T-cell (primary cell): ENCODE data around the gene SPEG. TPM values are rescaled to one million over a fixed set of nuclear protein-coding genes. Genes with fewer than 3 reads are reported as not detected.

Experiments used
- ATAC-seq, 4 experiments: fragments of 200-7000 bp in 3 of 4; fragments of 150-1000 bp in 1 of 4; cut with Tn5 transposase; replicated peaks in 1 of 4; 1 replicate in 3 of 4; 2 replicates in 1 of 4; pipeline ENCODE4 v1.10.0; 2021; ENCODE audit warnings: moderate library complexity in 3 of 4, mild to moderate bottlenecking in 2 of 4, moderate number of reproducible peaks in 1 of 4
- CTCF ChIA-PET, 2 donors: fragments of 300-600 bp; sonication (Branson Sonifier 250); formaldehyde crosslinking; loops; one replicate each; lab custom pipeline; 2022; ENCODE audit warnings: antibody characterized with exemption in 2 of 2; lab: Charles Lee
- POLR2A ChIA-PET, 2 donors: fragments of 300-600 bp; sonication (Branson Sonifier 250); formaldehyde crosslinking; loops; one replicate each; lab custom pipeline; 2022; ENCODE audit warnings: antibody characterized with exemption in 2 of 2; lab: Charles Lee
- DNase-seq, 35 experiments: peaks; one replicate each; pipeline versions ENCODE4 v3.0.0 to v3.0.0-alpha.2; 2013 to 2023
- H3K27ac ChIP-seq: one replicate; pipeline ENCODE4 v1.5.1; 2013; ENCODE audit warnings: low read length
- H3K27me3 ChIP-seq, 2 experiments: replicated peaks in 1 of 2; 1 replicate in 1 of 2; 2 replicates in 1 of 2; pipeline versions ENCODE4 v1.6.1 to v1.7.0; 2013; ENCODE audit warnings: low read length in 1 of 2, mixed read lengths in 1 of 2; ENCODE audit not compliant: control insufficient read depth in 2 of 2, insufficient read depth in 2 of 2; ENCODE audit errors: extremely low read depth in 1 of 2
- H3K36me3 ChIP-seq, 2 donors: 1 replicate in 1 of 2; 2 replicates in 1 of 2; pipeline versions ENCODE4 v1.6.1 to v1.7.0; 2013; ENCODE audit warnings: low read length in 1 of 2; ENCODE audit not compliant: control insufficient read depth in 2 of 2, insufficient read depth in 1 of 2; ENCODE audit errors: extremely low read depth in 1 of 2
- H3K4me1 ChIP-seq, 2 experiments: 1 replicate in 1 of 2; 2 replicates in 1 of 2; pipeline versions ENCODE4 v1.6.1 to v1.7.0; 2013; ENCODE audit warnings: low read length in 2 of 2, mixed read lengths in 1 of 2; ENCODE audit not compliant: insufficient read depth in 2 of 2, control insufficient read depth in 1 of 2; ENCODE audit errors: extremely low read depth in 1 of 2
- H3K4me3 ChIP-seq, 2 donors: 1 replicate in 1 of 2; 2 replicates in 1 of 2; pipeline versions ENCODE4 v1.5.1 to v1.7.0; 2013; ENCODE audit warnings: mild to moderate bottlenecking in 2 of 2, low read length in 1 of 2, moderate library complexity in 1 of 2; ENCODE audit not compliant: control insufficient read depth in 1 of 2; ENCODE audit errors: extremely low read depth in 1 of 2
- H3K9me3 ChIP-seq: 2 replicates; pipeline ENCODE4 v1.7.0; 2013
- H3K27ac Mint-ChIP-seq, 2 donors: one replicate each; pipeline ENCODE4 v1.8.0; 2020 to 2021; ENCODE audit warnings: mild to moderate bottlenecking in 2 of 2, mixed read lengths in 2 of 2
- H3K27me3 Mint-ChIP-seq, 2 donors: one replicate each; pipeline ENCODE4 v1.8.0; 2021 to 2022; ENCODE audit warnings: mixed read lengths in 2 of 2
- H3K36me3 Mint-ChIP-seq: one replicate; pipeline ENCODE4 v1.8.0; 2021; ENCODE audit warnings: mixed read lengths
- H3K4me1 Mint-ChIP-seq, 3 donors: one replicate each; pipeline ENCODE4 v1.8.0; 2020 to 2022; ENCODE audit warnings: mixed read lengths in 3 of 3, mild to moderate bottlenecking in 1 of 3
- H3K4me3 Mint-ChIP-seq, 3 donors: one replicate each; pipeline ENCODE4 v1.8.0; 2020 to 2022; ENCODE audit warnings: mild to moderate bottlenecking in 3 of 3, mixed read lengths in 3 of 3, moderate library complexity in 3 of 3
- H3K9me3 Mint-ChIP-seq, 3 donors: one replicate each; pipeline ENCODE4 v1.8.0; 2020 to 2022; ENCODE audit warnings: mixed read lengths in 3 of 3
- WGBS: methylation state at CpG from one replicate; pipeline ENCODE4 v1.1.5; 2013; ENCODE audit warnings: missing lambda C conversion rate; ENCODE audit not compliant: insufficient coverage; 5-methylcytosine and 5-hydroxymethylcytosine counted together
- total RNA-seq, 35 experiments: library from RNA in 6 of 35; stranded (reverse) in 6 of 35; fragments of 120-200 nt in 1 of 35; gene quantifications; one replicate each; pipeline versions ENCODE4 v1.2.1 to v1.2.4 and lab custom pipeline; 2013 to 2026

Gene SPEG
- total RNA-seq, 5 donors from 2014 or later (not counting 1 experiment from before 2014, with no cell fraction given), result 13.8 to 23.9 (median 18.9) TPM

- no peaks in the 10 kb centered on the region for H3K9me3 ChIP-seq
- ChIA-PET POLR2A (interaction anchor here in 1 of 2 donors (0.5 kb wide), 1 partner anchor 21 kb away, joined by 3 read pairs; the partner anchor contains the start of gene GMPPA), CTCF (interaction anchor here in 1 of 2 donors (1.0 kb wide), 1 partner anchor 10 kb away, joined by 3 read pairs; no protein-coding TSS in a partner anchor)
- Mint-ChIP-seq H3K27me3 (peaks cover 3 to 23% of the 10 kb centered on the region in 2 donors), H3K9me3 (no peaks in the 10 kb centered on the region), H3K36me3 (peaks cover 3% of the 10 kb centered on the region), H3K27ac (no peak overlapping the region), H3K4me1 (peaks cover 4 to 5% (median 4%) of the 10 kb centered on the region in 3 donors), H3K4me3 (no peak overlapping the region)
- WGBS, result 92% methylated on average over 11 of the region's 15 CpGs
- H3K27ac ChIP-seq, result no peak overlapping the region
- DNase-seq, result no peak
- peaks cover 0 to 3% of the 10 kb centered on the region in 2 donors for H3K36me3 ChIP-seq
- no peak for ATAC-seq
- H3K27me3 ChIP-seq, result peaks cover 4 to 55% of the 10 kb centered on the region in 2 experiments
- no peaks in the 10 kb centered on the region for H3K4me1 ChIP-seq
- no peak overlapping the region for H3K4me3 ChIP-seq
Observed at GRCh38 chr2:219477815-219478214, 43.2 kb downstream of the SPEG start.

DNA sequence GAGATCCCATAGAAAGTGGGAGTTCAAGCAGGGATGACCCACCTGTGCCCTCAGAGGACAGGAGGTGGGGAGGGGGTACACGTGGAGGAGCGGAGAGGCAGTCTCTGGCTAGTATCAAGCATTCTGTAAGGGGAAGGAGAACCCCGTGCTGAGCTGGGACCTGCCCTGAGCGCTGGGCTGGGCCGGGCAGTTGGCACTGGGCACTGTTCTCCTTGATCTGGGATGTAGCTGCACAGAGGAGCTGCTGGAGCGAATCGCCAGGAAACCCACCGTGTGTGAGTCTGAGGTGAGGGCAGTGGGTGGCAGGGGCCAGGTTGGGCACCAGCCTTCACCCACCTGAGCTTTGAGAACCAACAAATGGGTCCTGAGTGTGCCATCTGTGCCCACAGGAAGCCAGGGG lies 44.3 kb downstream of the SPEG start:
- H3K27ac Mint-ChIP-seq, result no peak overlapping the region
- ChIA-PET POLR2A (no interaction called here), CTCF (interaction anchor here in 1 of 2 donors (0.5 kb wide), 1 partner anchor 1258 kb away, joined by 7 read pairs; no protein-coding TSS in a partner anchor)
- H3K9me3 ChIP-seq, result no peaks in the 10 kb centered on the region
- H3K27ac ChIP-seq, result no peak overlapping the region
- no peak for ATAC-seq
- no peak for DNase-seq
- no peaks in the 10 kb centered on the region for H3K36me3 ChIP-seq
- H3K4me1 ChIP-seq, result peaks cover 0 to 4% of the 10 kb centered on the region in 2 experiments
- H3K4me1 Mint-ChIP-seq, result peaks cover 5 to 6% (median 5%) of the 10 kb centered on the region in 3 donors
- WGBS, result 83% methylated on average over 6 of the region's 8 CpGs
- H3K36me3 Mint-ChIP-seq, result peaks cover under 1% of the 10 kb centered on the region
- peaks cover 4 to 57% of the 10 kb centered on the region in 2 experiments for H3K27me3 ChIP-seq
- H3K4me3 Mint-ChIP-seq, result no peak overlapping the region
- H3K27me3 Mint-ChIP-seq, result peaks cover 7 to 24% of the 10 kb centered on the region in 2 donors
- no peaks in the 10 kb centered on the region for H3K9me3 Mint-ChIP-seq
- H3K4me3 ChIP-seq, result no peak overlapping the region

DNA sequence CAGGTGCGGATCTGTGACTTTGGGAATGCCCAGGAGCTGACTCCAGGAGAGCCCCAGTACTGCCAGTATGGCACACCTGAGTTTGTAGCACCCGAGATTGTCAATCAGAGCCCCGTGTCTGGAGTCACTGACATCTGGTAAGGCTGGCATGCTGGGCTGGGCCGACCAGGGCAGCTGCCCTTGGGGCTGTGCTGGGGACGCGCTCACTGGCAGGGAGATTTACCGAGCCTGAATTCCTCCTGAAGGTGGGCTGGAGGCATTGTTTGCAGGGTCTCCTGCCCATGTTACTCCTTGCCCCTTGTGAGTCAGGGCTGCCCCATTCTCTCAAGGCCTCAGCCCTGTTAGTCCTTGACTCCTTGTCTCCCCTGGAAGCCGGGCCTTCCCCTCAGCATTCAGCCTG lies 45.4 kb downstream of the SPEG start:
- Histone ChIP-seq H3K4me3 (no peak overlapping the region), H3K27me3 (peaks cover 4 to 63% of the 10 kb centered on the region in 2 experiments), H3K9me3 (no peaks in the 10 kb centered on the region), H3K4me1 (peaks cover 0 to 12% of the 10 kb centered on the region in 2 experiments), H3K36me3 (no peaks in the 10 kb centered on the region), H3K27ac (no peak overlapping the region)
- H3K36me3 Mint-ChIP-seq, result no peaks in the 10 kb centered on the region
- H3K4me1 Mint-ChIP-seq, result peaks cover 5 to 8% (median 8%) of the 10 kb centered on the region in 3 donors
- no peak for ATAC-seq
- POLR2A ChIA-PET, result no interaction called here
- no peak for DNase-seq
- WGBS, result 87% methylated on average over 8 of the region's 8 CpGs
- H3K4me3 Mint-ChIP-seq, result no peak overlapping the region
- peaks cover 8 to 29% of the 10 kb centered on the region in 2 donors for H3K27me3 Mint-ChIP-seq
- no peaks in the 10 kb centered on the region for H3K9me3 Mint-ChIP-seq
- no peak overlapping the region for H3K27ac Mint-ChIP-seq
- CTCF ChIA-PET, result no interaction called here

DNA sequence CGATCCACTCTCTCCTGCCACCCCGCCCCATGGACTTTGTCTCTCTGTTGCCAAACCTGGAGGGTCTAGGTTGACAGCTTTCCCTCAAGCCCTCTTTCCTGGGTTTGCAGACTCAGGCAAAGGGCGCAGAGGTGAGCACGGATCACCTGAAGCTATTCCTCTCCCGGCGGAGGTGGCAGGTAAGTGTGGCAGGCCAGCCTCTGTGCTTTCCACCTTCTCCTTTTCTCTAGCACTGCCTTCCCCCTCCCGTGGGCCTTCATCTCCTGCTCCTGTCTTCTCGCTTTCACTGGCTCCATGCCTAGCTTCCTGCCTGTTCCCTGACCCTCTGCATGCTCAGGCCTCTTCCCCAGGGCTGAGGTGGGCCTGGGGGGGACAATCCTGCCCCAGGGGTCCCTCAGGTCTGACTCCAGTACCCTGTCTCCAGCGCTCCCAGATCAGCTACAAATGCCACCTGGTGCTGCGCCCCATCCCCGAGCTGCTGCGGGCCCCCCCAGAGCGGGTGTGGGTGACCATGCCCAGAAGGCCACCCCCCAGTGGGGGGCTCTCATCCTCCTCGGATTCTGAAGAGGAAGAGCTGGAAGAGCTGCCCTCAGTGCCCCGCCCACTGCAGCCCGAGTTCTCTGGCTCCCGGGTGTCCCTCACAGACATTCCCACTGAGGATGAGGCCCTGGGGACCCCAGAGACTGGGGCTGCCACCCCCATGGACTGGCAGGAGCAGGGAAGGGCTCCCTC lies 48.2 kb downstream of the SPEG start:
- no peaks in the 10 kb centered on the region for H3K9me3 ChIP-seq
- Mint-ChIP-seq H3K4me1 (peaks cover 0 to 7% (median 7%) of the 10 kb centered on the region in 3 donors), H3K27ac (no peak overlapping the region), H3K9me3 (no peaks in the 10 kb centered on the region), H3K36me3 (no peaks in the 10 kb centered on the region), H3K4me3 (no peak overlapping the region), H3K27me3 (peaks cover 24 to 51% of the 10 kb centered on the region in 2 donors)
- ATAC-seq, result no peak
- H3K27ac ChIP-seq, result no peak overlapping the region
- ChIA-PET CTCF (interaction anchor here (0.8 to 1.4 kb wide), 6 partner anchors 16 to 81 kb away, joined by 3 to 5 read pairs (median 3); partner anchors contain the start of gene GMPPA (in 1 of the 2)), POLR2A (no interaction called here)
- H3K4me1 ChIP-seq, result peaks cover 0 to 14% of the 10 kb centered on the region in 2 experiments
- DNase-seq, result no peak
- WGBS, result 76% methylated on average over 15 of the region's 17 CpGs
- no peak overlapping the region for H3K4me3 ChIP-seq
- H3K36me3 ChIP-seq, result no peaks in the 10 kb centered on the region
- H3K27me3 ChIP-seq, result peaks cover 10 to 69% of the 10 kb centered on the region in 2 experiments

GRCh38 chr2:219483451-219484342 lies 49.1 kb downstream of the SPEG start:
- no peaks in the 10 kb centered on the region for H3K9me3 ChIP-seq
- peak in 1 of 35 experiments; percentile 25 for DNase-seq
- no peaks in the 10 kb centered on the region for H3K9me3 Mint-ChIP-seq
- H3K27me3 Mint-ChIP-seq, result peaks cover 24 to 52% of the 10 kb centered on the region in 2 donors
- peaks cover 0 to 7% (median 7%) of the 10 kb centered on the region in 3 donors for H3K4me1 Mint-ChIP-seq
- no peak overlapping the region for H3K27ac ChIP-seq
- H3K27ac Mint-ChIP-seq, result no peak overlapping the region
- ATAC-seq, result peak in 3 of 4 experiments; percentile 40 to 57 (median 47)
- 16% methylated on average over 56 of the region's 58 CpGs for WGBS
- peak overlapping the region; percentile 24 to 29 for H3K4me3 ChIP-seq
- H3K36me3 ChIP-seq, result no peaks in the 10 kb centered on the region
- peaks cover 0 to 14% of the 10 kb centered on the region in 2 experiments for H3K4me1 ChIP-seq
- CTCF ChIA-PET, result interaction anchor here (0.7 to 1.2 kb wide), 3 partner anchors 57 to 85 kb away, joined by 3 read pairs; no protein-coding TSS in a partner anchor
- POLR2A ChIA-PET, result no interaction called here
- peak overlapping the region; percentile 52 to 71 (median 58) for H3K4me3 Mint-ChIP-seq
- peaks cover 10 to 77% of the 10 kb centered on the region in 2 experiments for H3K27me3 ChIP-seq
- H3K36me3 Mint-ChIP-seq, result no peaks in the 10 kb centered on the region
